Measurements from ENCODE around the gene GPX6. TPM values are rescaled to one million over a fixed set of nuclear protein-coding genes. Genes with fewer than 3 reads are reported as not detected.
"Not testable (repeated sequence)": the region's sequence is repeated elsewhere in the genome, so short reads cannot be mapped to it uniquely, and the experiment has no call there.

GPX6 gene
- total RNA-seq, 4 donors from 2014 or later: not detected

GRCh38 chr6:28474441-28475219, 41.0 kb downstream of the GPX6 start:
- ATAC-seq (no peak), DNase-seq (no peak)
- in situ Hi-C loops (cut with MboI; ENCODE audit: low sequenced_read_pairs in 4 of 4): no loop called here
- Histone ChIP-seq H3K9me3 (no peaks in the 10 kb centered on the region), H3K4me1 (no peaks in the 10 kb centered on the region), H3K4me3 (no peak overlapping the region), H3K36me3 (no peaks in the 10 kb centered on the region), H3K27me3 (peaks cover 0 to 13% (median 3%) of the 10 kb centered on the region in 3 donors), H3K27ac (no peak overlapping the region)
- TF ChIP-seq CTCF (IDR thresholded peaks at IDR 0.05 in 4 of 5, conservative IDR thresholded peaks at IDR 0.05 in 1 of 5): no peak
- TF ChIP-seq POLR2A (IDR thresholded peaks at IDR 0.05): no peak
- intact Hi-C loops (cut with DNase I; ENCODE audit: low total_unique reads): no loop called here

- H3K4me3 ChIP-seq; H3K27me3 ChIP-seq; H3K27ac ChIP-seq; ATAC-seq; in situ Hi-C loops (cut with MboI; ENCODE audit: low sequenced_read_pairs in 4 of 4); H3K4me1 ChIP-seq; intact Hi-C loops (cut with DNase I; ENCODE audit: low total_unique reads); H3K36me3 ChIP-seq; DNase-seq; H3K9me3 ChIP-seq: not testable (repeated sequence)
Observed at GRCh38 chr6:28469153-28469745, 46.3 kb downstream of the GPX6 start.

GRCh38 chr6:28468056-28468455, 47.5 kb downstream of the GPX6 start:
- no peaks in the 10 kb centered on the region for H3K27me3 ChIP-seq

GRCh38 chr6:28462401-28462800, 53.2 kb downstream of the GPX6 start:
- DNase-seq (no peak), ATAC-seq (no peak)
- in situ Hi-C loops (cut with MboI; ENCODE audit: low sequenced_read_pairs in 4 of 4) (no loop called here), intact Hi-C loops (cut with DNase I; ENCODE audit: low total_unique reads) (no loop called here)
- Histone ChIP-seq H3K36me3 (no peaks in the 10 kb centered on the region), H3K4me1 (no peaks in the 10 kb centered on the region), H3K27ac (no peak overlapping the region), H3K9me3 (no peaks in the 10 kb centered on the region), H3K4me3 (no peak overlapping the region), H3K27me3 (peaks cover 0 to 7% (median 0%) of the 10 kb centered on the region in 3 donors)
- TF ChIP-seq POLR2A (IDR thresholded peaks at IDR 0.05) (no peak), CTCF (IDR thresholded peaks at IDR 0.05 in 4 of 5, conservative IDR thresholded peaks at IDR 0.05 in 1 of 5) (no peak)

More at GRCh38 chr6:28468056-28468455, 47.5 kb downstream of the GPX6 start:
- H3K9me3 ChIP-seq: no peaks in the 10 kb centered on the region
- H3K4me3 ChIP-seq: no peak overlapping the region
- intact Hi-C loops (cut with DNase I; ENCODE audit: low total_unique reads): no loop called here
- ATAC-seq (no peak), DNase-seq (no peak)
- no peak for TF ChIP-seq POLR2A (IDR thresholded peaks at IDR 0.05)
- no peak for TF ChIP-seq CTCF (IDR thresholded peaks at IDR 0.05 in 4 of 5, conservative IDR thresholded peaks at IDR 0.05 in 1 of 5)
- no peaks in the 10 kb centered on the region for H3K36me3 ChIP-seq
- H3K27ac ChIP-seq: no peak overlapping the region
- H3K4me1 ChIP-seq: no peaks in the 10 kb centered on the region
- in situ Hi-C loops (cut with MboI; ENCODE audit: low sequenced_read_pairs in 4 of 4): no loop called here

GRCh38 chr6:28458568-28458967, 57.0 kb downstream of the GPX6 start:
- Histone ChIP-seq H3K4me1 (no peaks in the 10 kb centered on the region), H3K9me3 (no peaks in the 10 kb centered on the region), H3K27me3 (peaks cover 0 to 23% (median 5%) of the 10 kb centered on the region in 3 donors), H3K27ac (no peak overlapping the region), H3K36me3 (no peaks in the 10 kb centered on the region), H3K4me3 (no peak overlapping the region)
- DNase-seq: no peak
- ATAC-seq: no peak
- in situ Hi-C loops (cut with MboI; ENCODE audit: low sequenced_read_pairs in 4 of 4): no loop called here
- intact Hi-C loops (cut with DNase I; ENCODE audit: low total_unique reads): no loop called here
- TF ChIP-seq CTCF (IDR thresholded peaks at IDR 0.05 in 4 of 5, conservative IDR thresholded peaks at IDR 0.05 in 1 of 5) (no peak), POLR2A (IDR thresholded peaks at IDR 0.05) (no peak)
